ENCODE measurements around the gene MFRP. TPM values are rescaled to one million over a fixed set of nuclear protein-coding genes. Genes with fewer than 3 reads are reported as not detected.

MFRP gene
- total RNA-seq, 2 donors from 2014 or later, result not detected

DNA sequence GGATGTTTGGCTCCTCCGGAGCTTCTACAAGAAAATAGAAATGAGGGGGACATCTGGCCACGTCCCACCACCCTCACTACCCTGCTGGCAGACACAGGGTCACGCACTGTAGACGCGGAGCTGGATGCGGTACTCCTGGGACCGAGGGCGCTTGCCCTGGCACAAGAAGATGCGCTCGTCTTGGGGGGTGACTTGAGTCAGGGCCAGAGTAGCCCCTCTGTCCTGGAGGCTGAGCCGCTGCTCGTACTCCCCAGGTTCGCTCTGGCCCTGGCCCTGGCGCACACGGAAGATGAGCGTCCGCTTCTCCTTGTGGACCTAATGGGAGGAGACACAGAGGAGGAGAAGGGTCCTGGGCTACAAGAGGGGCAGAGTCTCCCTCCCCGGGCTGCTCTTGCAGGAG, 31.8 kb downstream of the MFRP start:
- 66% methylated on average over 15 of the region's 18 CpGs for WGBS
- H3K4me1 ChIP-seq (replicated peaks), result no peaks in the 10 kb centered on the region
- no peaks in the 10 kb centered on the region for H3K36me3 ChIP-seq
- no peak for DNase-seq (ENCODE audit: low spot score)
- peak overlapping the region in 1 of 2 donors; percentile 72 for H3K27ac ChIP-seq
- intact Hi-C loops (cut with DNase I), result no loop called here
- H3K4me3 ChIP-seq, result no peak overlapping the region
- no peak for TF ChIP-seq POLR2A (IDR thresholded peaks at IDR 0.05)
- TF ChIP-seq, protein P1, sequence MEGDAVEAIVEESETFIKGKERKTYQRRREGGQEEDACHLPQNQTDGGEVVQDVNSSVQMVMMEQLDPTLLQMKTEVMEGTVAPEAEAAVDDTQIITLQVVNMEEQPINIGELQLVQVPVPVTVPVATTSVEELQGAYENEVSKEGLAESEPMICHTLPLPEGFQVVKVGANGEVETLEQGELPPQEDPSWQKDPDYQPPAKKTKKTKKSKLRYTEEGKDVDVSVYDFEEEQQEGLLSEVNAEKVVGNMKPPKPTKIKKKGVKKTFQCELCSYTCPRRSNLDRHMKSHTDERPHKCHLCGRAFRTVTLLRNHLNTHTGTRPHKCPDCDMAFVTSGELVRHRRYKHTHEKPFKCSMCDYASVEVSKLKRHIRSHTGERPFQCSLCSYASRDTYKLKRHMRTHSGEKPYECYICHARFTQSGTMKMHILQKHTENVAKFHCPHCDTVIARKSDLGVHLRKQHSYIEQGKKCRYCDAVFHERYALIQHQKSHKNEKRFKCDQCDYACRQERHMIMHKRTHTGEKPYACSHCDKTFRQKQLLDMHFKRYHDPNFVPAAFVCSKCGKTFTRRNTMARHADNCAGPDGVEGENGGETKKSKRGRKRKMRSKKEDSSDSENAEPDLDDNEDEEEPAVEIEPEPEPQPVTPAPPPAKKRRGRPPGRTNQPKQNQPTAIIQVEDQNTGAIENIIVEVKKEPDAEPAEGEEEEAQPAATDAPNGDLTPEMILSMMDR (IDR thresholded peaks at IDR 0.05), result no peak
- no peak for TF ChIP-seq POLR2AphosphoS5 (IDR thresholded peaks at IDR 0.05)
- peaks cover 2% of the 10 kb centered on the region for H3K27me3 ChIP-seq (replicated peaks; ENCODE audit: insufficient read depth)
- no peaks in the 10 kb centered on the region for H3K9me3 ChIP-seq

DNA sequence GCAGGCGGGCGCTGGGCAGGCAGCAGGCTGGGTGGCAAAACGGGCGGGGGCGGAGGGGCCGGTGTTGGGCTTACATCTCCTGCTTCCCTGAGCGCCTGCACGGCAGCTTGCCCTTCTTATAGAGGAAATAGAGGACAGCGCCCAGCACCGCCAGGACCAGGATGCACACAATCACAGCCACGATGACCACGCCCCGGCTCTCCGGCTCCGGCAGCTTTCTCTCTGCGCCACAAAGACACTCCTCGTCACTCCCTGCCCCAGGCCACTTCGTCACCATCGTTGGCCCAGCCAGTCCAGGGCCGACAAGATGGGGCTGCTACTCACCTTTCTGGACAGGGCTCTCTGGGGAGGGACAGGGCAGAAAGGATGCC, 35.8 kb downstream of the MFRP start:
- Histone ChIP-seq H3K27ac (no peak overlapping the region), H3K36me3 (no peaks in the 10 kb centered on the region), H3K9me3 (no peaks in the 10 kb centered on the region), H3K4me1 (replicated peaks) (no peaks in the 10 kb centered on the region), H3K4me3 (no peak overlapping the region), H3K27me3 (replicated peaks; ENCODE audit: insufficient read depth) (no peaks in the 10 kb centered on the region)
- TF ChIP-seq POLR2AphosphoS5 (IDR thresholded peaks at IDR 0.05) (no peak), POLR2A (IDR thresholded peaks at IDR 0.05) (no peak)
- TF ChIP-seq, protein P1 (IDR thresholded peaks at IDR 0.05), result no peak
- DNase-seq (ENCODE audit: low spot score), result no peak
- 80% methylated on average over 20 of the region's 20 CpGs for WGBS
- intact Hi-C loops (cut with DNase I), result no loop called here

DNA sequence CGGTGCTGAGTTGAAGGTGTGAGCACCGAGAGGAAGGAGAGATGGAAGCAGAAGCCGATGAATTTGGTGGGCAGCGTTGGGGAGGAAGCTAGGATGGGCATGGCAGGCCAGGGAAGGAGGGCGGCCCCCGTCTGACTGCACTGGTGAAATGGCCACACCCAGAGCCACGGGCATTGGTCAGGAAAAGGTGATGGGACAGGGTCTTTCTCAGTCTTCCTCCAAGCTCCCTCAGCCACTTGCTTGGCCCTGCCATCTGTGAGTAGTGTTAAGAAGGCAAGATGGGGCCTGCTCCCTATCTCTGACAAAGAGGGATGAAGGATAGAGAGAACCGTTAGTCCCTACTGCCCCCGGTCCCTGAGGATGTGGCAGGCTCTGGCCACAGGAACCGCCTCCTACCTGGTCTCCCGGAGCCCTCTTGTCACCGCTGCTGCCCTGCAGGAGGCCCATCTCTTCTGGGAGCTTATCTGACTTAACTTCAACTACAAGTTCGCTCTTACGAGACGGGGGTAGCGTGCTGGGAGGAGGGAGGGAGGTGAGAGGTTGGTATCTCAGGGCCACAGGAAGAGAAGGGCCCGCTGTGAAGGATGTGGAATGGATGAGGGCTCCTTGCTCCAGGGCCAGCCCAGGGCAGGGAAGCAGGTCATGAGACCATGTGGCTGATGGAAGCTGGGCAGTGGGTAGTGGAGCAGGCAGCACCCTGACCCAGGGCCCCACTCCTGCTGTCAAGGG, 36.4 kb downstream of the MFRP start:
- intact Hi-C loops (cut with DNase I), result no loop called here

DNA sequence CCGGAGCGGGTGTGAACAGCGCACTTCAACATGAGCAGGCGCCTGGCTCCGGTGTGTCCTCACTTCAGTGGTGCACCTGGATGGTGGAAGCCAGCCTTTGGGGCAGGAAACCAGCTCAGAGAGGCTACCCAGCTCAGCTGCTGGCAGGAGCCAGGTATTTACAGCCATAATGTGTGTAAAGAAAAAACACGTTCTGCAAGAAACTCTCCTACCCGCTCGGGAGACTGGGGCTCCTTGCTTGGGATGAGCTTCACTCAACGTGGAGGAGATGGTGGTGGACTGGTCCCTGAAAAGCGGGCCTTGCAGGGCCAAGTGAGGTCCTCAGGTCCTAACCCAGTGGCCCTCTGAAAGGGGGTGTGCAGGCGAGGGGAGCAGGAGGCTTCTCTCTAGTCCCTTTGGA, 37.1 kb downstream of the MFRP start:
- no peaks in the 10 kb centered on the region for H3K9me3 ChIP-seq
- DNase-seq (ENCODE audit: low spot score), result peak; percentile 23
- no peak overlapping the region for H3K27ac ChIP-seq
- no peak overlapping the region for H3K4me3 ChIP-seq
- TF ChIP-seq, protein P1 (IDR thresholded peaks at IDR 0.05), result no peak
- TF ChIP-seq POLR2AphosphoS5 (IDR thresholded peaks at IDR 0.05), result peak; percentile 13
- H3K27me3 ChIP-seq (replicated peaks; ENCODE audit: insufficient read depth), result no peaks in the 10 kb centered on the region
- no peaks in the 10 kb centered on the region for H3K4me1 ChIP-seq (replicated peaks)
- intact Hi-C loops (cut with DNase I), result no loop called here
- 72% methylated on average over 11 of the region's 11 CpGs for WGBS
- no peaks in the 10 kb centered on the region for H3K36me3 ChIP-seq

More for the DNA sequence above, 36.4 kb downstream of the MFRP start:
- TF ChIP-seq POLR2AphosphoS5 (IDR thresholded peaks at IDR 0.05) (no peak), POLR2A (IDR thresholded peaks at IDR 0.05) (no peak)
- TF ChIP-seq, protein P1 (IDR thresholded peaks at IDR 0.05), result no peak
- Histone ChIP-seq H3K27me3 (replicated peaks; ENCODE audit: insufficient read depth) (no peaks in the 10 kb centered on the region), H3K27ac (no peak overlapping the region), H3K4me3 (no peak overlapping the region), H3K36me3 (no peaks in the 10 kb centered on the region), H3K4me1 (replicated peaks) (no peaks in the 10 kb centered on the region), H3K9me3 (no peaks in the 10 kb centered on the region)
- WGBS, result 85% methylated on average over 17 of the region's 17 CpGs
- no peak for DNase-seq (ENCODE audit: low spot score)

DNA sequence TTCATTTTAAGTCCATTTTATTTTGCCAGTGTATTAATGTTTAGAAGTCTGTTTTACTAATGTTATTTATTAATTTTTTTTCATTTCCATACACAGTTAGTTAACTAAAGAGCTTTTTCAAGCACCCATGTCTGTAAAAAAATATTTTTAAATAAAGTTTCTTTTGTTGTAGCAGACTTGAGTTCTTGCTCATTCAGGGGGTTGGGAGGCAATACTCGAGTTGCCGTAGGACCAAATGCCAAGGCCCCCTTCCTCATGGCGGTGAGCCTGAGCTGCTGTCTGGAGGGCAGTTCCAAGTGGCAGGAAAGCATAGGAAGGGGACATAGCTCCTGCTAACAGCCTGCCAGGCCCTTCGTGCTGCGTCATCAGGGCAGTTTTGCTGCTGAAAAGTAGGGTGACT, 38.5 kb downstream of the MFRP start:
- H3K27me3 ChIP-seq (replicated peaks; ENCODE audit: insufficient read depth), result no peaks in the 10 kb centered on the region
- no peaks in the 10 kb centered on the region for H3K36me3 ChIP-seq
- no peaks in the 10 kb centered on the region for H3K9me3 ChIP-seq
- no peak for TF ChIP-seq POLR2A (IDR thresholded peaks at IDR 0.05)
- TF ChIP-seq, protein P1 (IDR thresholded peaks at IDR 0.05), result no peak
- TF ChIP-seq POLR2AphosphoS5 (IDR thresholded peaks at IDR 0.05), result no peak
- H3K4me3 ChIP-seq, result no peak overlapping the region
- WGBS, result 80% methylated on average over 5 of the region's 5 CpGs
- no peak for DNase-seq (ENCODE audit: low spot score)
- no peak overlapping the region for H3K27ac ChIP-seq
- no peaks in the 10 kb centered on the region for H3K4me1 ChIP-seq (replicated peaks)
- intact Hi-C loops (cut with DNase I), result no loop called here
